GM12873 (cell line): ENCODE results near the gene ATP6V1G3.

Experiments used
- TF ChIP-seq, protein P1 (sequence below): IDR thresholded peaks from 2 replicates; pipeline ENCODE4 v1.5.1; 2012; ENCODE audit warnings: low read depth, mild to moderate bottlenecking, moderate library complexity, low read length, control low read depth; ENCODE audit not compliant: insufficient read depth; ENCODE audit errors: missing control alignments

ATP6V1G3 gene

DNA sequence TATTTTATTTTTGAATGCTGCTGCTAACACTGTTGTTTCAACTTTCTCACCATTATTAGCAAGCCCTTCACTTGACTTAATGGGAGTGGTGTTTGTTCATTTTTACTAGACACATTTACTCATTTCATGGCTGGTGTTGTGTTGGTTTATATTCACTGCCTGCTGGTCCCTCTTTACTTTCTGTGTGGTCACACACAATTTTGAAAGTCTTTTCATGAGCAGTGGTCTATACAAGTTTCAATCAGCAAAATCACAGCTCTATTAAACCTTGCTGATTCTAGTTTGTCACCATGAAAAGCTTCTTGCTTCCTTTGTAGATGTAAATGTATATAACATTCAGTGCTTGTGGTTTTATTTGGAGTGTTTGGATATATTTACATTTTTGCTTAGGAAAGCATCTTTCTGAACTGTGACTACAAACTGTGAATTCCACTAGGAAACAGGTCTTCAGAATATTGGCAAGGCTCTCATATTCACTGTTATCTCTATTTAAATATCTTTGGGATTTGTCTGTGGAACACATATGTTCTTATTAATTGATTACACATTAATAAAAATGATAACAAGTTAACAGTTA is 22.8 kb downstream of the ATP6V1G3 start:
- TF ChIP-seq, protein P1, sequence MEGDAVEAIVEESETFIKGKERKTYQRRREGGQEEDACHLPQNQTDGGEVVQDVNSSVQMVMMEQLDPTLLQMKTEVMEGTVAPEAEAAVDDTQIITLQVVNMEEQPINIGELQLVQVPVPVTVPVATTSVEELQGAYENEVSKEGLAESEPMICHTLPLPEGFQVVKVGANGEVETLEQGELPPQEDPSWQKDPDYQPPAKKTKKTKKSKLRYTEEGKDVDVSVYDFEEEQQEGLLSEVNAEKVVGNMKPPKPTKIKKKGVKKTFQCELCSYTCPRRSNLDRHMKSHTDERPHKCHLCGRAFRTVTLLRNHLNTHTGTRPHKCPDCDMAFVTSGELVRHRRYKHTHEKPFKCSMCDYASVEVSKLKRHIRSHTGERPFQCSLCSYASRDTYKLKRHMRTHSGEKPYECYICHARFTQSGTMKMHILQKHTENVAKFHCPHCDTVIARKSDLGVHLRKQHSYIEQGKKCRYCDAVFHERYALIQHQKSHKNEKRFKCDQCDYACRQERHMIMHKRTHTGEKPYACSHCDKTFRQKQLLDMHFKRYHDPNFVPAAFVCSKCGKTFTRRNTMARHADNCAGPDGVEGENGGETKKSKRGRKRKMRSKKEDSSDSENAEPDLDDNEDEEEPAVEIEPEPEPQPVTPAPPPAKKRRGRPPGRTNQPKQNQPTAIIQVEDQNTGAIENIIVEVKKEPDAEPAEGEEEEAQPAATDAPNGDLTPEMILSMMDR = no peak

DNA sequence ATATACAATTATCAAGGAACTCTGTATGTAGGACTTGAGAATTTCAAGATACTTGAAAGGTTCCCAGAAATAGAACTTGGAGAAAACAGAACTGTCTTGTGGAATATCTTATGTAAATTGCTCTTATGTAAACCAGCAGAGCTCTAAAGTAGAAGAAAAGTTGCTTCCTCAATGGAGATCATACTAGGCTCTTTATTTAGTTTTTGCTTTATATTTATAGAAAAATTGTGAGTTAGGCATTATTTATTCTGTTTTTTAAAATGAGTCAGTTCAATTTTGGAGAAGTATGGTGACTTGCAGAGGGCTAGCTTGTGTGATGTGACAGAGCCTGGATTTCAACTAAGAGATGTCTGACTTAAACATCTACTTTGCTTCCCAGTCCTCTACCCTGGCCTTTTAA is 40.4 kb downstream of the ATP6V1G3 start:
- TF ChIP-seq, protein P1 = no peak

DNA sequence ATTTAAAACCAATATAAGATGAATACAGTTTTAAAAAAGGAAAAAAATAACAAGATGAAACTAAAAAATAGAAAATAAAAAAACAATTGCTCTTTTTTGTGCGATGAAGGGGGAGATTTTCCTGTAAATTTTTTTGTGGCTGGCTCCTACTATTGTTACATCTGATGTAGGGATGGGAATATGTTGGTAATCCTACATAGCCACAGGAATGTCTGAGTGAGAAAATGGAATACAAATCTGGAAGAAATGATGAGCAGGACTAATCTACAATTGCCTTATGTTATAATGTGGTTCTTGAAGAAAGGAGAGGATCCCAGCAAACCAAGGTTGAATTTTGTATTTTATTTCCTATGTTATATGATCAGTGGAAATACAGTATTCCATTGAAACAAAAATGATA is 40.9 kb downstream of the ATP6V1G3 start:
- TF ChIP-seq, protein P1 = no peak

DNA sequence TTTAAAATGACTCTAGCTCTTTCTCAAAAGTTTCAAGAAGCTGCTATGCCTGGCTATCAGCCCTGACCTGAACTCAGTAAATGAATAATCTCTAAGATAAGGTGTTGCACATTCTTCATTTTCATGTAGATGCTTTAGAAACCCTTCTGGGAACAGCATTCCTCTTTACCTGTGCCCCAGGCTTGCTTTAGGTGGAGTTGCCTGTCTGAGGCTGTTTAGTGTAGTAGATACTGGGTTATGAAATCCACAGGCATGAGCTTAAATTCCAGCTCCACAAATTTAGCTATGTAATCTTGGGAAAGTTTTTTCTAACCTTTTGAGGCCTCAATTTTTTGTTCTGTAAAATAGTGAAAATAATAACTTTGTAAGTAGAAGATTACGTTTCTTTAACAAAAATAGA is 41.6 kb downstream of the ATP6V1G3 start:
- TF ChIP-seq, protein P1 = no peak

DNA sequence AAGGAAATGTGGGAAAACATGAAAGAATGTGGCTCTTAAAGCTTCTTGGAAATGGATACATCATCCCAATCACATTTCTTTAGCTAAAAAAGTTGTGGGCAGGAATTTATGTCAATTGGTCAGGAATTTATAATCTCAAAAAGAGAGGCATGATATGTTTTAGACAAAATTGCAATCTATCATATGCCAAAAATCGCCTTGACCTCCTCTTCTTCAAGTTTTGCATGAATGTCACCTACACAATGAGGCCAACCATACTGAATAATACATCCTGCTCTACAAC is 42.4 kb downstream of the ATP6V1G3 start:
- TF ChIP-seq, protein P1 = no peak

DNA sequence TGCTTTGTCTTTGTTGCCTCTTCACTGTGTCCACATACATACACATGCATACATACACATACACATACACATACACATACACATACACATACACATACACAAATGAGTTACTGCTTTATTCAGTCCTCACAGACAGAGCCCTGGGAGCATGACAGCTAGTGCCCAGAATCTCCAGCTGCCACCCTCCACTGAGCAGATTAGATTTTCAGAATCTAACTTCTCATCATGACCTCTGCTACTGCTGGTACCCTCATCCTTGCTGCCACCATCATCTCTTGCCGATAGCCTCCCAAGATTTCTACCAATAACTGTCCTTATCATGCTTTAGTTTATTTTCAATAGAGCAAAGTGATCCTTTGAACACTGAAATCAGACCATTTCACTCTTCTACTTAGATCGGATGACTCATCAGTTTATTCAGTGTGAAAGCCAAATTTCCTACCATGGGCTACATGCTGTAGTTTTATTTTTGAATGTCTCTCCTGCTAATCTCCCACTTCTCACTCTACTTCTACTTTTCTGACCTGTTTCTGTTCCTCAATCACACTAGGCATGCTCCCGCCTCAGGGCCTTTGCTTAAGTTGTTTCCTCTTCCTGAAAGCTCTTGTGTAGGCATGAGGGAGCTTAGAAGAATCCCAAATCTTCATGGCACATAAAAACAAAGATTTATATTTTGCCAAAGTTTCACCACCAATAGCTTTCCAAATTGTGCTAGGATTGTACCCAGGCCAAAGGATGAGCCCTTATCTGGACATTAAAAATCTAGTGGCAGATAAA is 43.0 kb downstream of the ATP6V1G3 start:
- TF ChIP-seq, protein P1 = no peak

DNA sequence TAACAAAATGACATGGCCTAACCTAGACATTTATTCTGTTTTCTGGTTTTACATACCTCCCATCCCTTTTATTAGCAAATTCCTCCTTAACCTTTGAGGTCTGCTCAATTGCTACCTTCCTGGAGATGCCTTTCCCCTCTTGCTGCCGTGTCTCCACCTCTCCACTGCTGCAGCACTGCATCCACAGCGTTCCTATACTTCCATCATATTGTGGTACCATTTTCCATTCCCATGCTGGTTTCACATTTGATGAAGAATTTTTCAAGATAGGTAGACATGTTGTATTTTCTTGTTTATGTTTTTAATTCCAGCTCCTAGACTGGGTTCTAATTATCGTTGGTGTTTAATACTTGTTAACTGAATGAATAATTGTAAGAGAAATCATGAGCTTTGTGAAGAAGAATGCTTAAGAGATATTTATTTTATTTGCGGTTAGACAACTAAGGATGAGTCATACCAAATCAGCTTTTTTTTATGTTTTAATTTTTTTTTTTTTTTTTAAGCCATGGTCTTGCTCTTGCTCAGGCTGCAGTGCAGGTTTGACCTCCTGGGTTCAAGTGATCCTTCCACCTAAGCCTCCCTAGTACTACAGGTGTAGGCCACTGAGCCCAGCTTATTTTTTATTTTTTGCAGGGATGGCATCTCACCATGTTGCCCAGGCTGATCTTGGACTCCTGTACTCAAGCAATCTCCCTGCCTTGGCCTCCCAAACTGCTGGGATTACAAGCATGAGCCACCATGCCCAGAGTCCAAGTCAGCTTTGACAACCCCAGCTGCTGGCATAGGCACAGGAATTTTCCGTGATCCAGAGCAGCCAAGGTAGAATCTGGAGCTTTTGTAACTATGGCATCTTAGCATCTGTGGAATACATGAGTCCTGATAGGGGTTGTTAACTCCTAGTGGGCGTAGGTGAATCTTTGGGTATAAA is 44.0 kb downstream of the ATP6V1G3 start:
- TF ChIP-seq, protein P1 = no peak
